Lung (tissue), 12 donors: ENCODE results near the gene TMEM132A. TPM values are rescaled to one million over a fixed set of nuclear protein-coding genes. Genes with fewer than 3 reads are reported as not detected.

Source experiments
- ATAC-seq: fragments of 200-7000 bp; cut with Tn5 transposase; one replicate; pipeline ENCODE4 v1.9.1; 2020; ENCODE audit warnings: moderate number of reproducible peaks; ENCODE audit not compliant: insufficient read depth, low FRiP score
- DNase-seq, 3 donors: peaks; one replicate each; pipeline ENCODE4 v3.0.0-alpha.2; 2013 to 2017
- H3K27ac ChIP-seq, 2 donors: one replicate each; pipeline ENCODE4 v1.5.1; 2013; ENCODE audit warnings: mild to moderate bottlenecking in 2 of 2, moderate library complexity in 2 of 2, control low read depth in 1 of 2, inconsistent platforms in 1 of 2, low read depth in 1 of 2, low read length in 1 of 2
- H3K27me3 ChIP-seq, 3 donors: one replicate each; pipeline ENCODE4 v1.5.1; 2013; ENCODE audit warnings: low read length in 2 of 3; ENCODE audit not compliant: control insufficient read depth in 3 of 3, insufficient read depth in 3 of 3
- H3K36me3 ChIP-seq, 4 donors: one replicate each; pipeline ENCODE4 v1.5.1; 2013; ENCODE audit warnings: low read length in 4 of 4, mild to moderate bottlenecking in 1 of 4, moderate library complexity in 1 of 4; ENCODE audit not compliant: control insufficient read depth in 4 of 4, insufficient read depth in 4 of 4
- H3K4me1 ChIP-seq, 5 donors: one replicate each; pipeline ENCODE4 v1.5.1; 2013; ENCODE audit warnings: low read length in 5 of 5, mild to moderate bottlenecking in 2 of 5, moderate library complexity in 1 of 5; ENCODE audit not compliant: control insufficient read depth in 5 of 5, insufficient read depth in 5 of 5
- H3K4me3 ChIP-seq: one replicate; pipeline ENCODE4 v1.5.1; 2013; ENCODE audit warnings: mild to moderate bottlenecking, control low read depth, moderate library complexity
- H3K9ac ChIP-seq, 2 donors: one replicate each; pipeline ENCODE4 v1.5.1; 2013; ENCODE audit warnings: low read length in 2 of 2, control low read depth in 1 of 2; ENCODE audit not compliant: insufficient read depth in 1 of 2
- H3K9me3 ChIP-seq, 4 donors: one replicate each; pipeline ENCODE4 v1.5.1; 2013; ENCODE audit warnings: low read length in 3 of 4, mild to moderate bottlenecking in 1 of 4, moderate library complexity in 1 of 4; ENCODE audit not compliant: control insufficient read depth in 4 of 4, insufficient read depth in 3 of 4
- CTCF ChIP-seq: IDR thresholded peaks from 2 replicates; pipeline ENCODE4 v1.5.1; 2012; ENCODE audit warnings: mild to moderate bottlenecking; ENCODE audit errors: control extremely low read depth, extremely low read depth
- WGBS, 2 donors: extraction: QIAGEN DNeasy Blood & Tissue Kit; methylation state at CpG; one replicate each; pipeline ENCODE4 v1.1.7; 2013; 5-methylcytosine and 5-hydroxymethylcytosine counted together
- polyA plus RNA-seq, 2 donors: library from polyadenylated mRNA; stranded (reverse); fragments of 200-250 nt; gene quantifications; one replicate each; pipeline ENCODE4 v1.2.1, GENCODE V29; 2013
- total RNA-seq, 2 donors: library from RNA; depleted of rRNA in 1 of 2; stranded (reverse); fragments of >200 nt in 1 of 2; gene quantifications; one replicate each; pipeline ENCODE4 v1.2.1, GENCODE V29; 2014 to 2021
- donor health status: control.
- donor health status: control.
- donor health status: Bipolar disorder and iron deficiency.
- donor health status: healthy.
- donor health status: DM: yes; HTN: yes; CAD: no.

TMEM132A gene
- total and polyA plus RNA-seq, 4 donors, result 6.7 to 20.5 (median 17.5) TPM

GRCh38 chr11:60890696-60891095, 33.6 kb upstream of the TMEM132A start:
- no peak overlapping the region for H3K9ac ChIP-seq
- H3K27me3 ChIP-seq, result no peaks in the 10 kb centered on the region
- no peak for ATAC-seq
- H3K27ac ChIP-seq, result no peak overlapping the region
- TF ChIP-seq CTCF, result no peak
- DNase-seq, result no peak
- H3K9me3 ChIP-seq, result no peaks in the 10 kb centered on the region
- peaks cover 10 to 24% (median 16%) of the 10 kb centered on the region in 4 donors for H3K36me3 ChIP-seq
- WGBS, 2 donors, result 39 to 46% methylated on average over 5 of the region's 5 CpGs
- peaks cover 0 to 7% (median 0%) of the 10 kb centered on the region in 5 donors for H3K4me1 ChIP-seq
- H3K4me3 ChIP-seq, result no peak overlapping the region

DNA sequence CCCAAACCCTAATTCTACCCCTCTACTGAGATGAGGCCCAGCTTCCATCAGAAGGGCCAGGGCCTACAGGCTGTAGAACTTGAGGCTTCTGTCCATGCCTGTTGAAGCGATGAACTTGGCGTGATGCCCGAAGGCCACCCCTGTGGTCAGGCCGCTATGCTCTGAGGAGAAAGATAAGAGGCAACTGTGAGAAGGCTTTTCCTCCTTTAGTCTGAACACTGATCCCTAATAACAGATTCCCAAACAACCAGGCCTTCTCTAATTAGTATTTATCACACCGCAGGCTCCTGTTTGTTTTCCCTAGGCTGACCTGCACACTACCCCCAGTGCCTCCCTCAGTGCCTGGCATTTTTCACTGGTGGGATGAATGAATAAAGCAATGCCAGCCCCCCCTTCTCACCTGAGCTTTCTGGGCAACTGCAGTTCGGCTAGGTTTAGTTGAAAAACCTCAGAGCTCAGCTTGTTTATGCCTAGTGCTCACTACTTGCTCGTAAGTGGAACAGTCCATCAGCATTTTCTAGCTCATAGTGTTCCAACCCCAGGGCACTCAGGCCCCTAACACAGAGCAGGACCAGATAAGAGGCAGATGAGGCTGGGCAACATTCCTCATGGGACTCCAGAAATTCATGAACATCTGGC, 33.0 kb upstream of the TMEM132A start:
- Histone ChIP-seq H3K36me3 (peaks cover 13 to 26% (median 20%) of the 10 kb centered on the region in 4 donors), H3K9me3 (no peaks in the 10 kb centered on the region), H3K4me3 (no peak overlapping the region), H3K27ac (no peak overlapping the region), H3K9ac (no peak overlapping the region), H3K27me3 (no peaks in the 10 kb centered on the region), H3K4me1 (peaks cover 0 to 7% (median 0%) of the 10 kb centered on the region in 5 donors)
- DNase-seq (peak; percentile 26 to 57 (median 36)), ATAC-seq (no peak)
- TF ChIP-seq CTCF, result no peak
- 67 to 77% methylated on average over 7 of the region's 7 CpGs for WGBS, 2 donors

DNA sequence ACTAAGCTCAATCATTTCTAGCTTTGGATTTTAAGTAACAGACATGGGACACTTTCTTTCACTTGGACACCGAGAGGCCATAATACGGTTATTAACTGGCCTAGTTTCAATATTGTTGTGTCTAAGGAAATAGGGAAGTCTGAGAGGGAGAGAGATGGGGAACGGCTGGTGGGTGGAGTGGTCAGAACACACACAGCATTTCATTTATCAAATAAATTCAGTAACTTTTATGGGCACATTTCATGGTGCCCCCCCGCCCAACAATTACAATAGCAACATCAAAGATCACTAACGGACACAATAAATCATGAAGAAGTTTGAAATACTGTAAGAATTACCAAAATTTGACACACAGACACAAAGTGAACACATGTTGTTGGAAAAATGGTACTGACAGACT, 28.6 kb upstream of the TMEM132A start:
- no peak for DNase-seq
- no peak for ATAC-seq
- no peak for TF ChIP-seq CTCF
- Histone ChIP-seq H3K9ac (no peak overlapping the region), H3K4me1 (no peaks in the 10 kb centered on the region), H3K27ac (no peak overlapping the region), H3K4me3 (no peak overlapping the region), H3K27me3 (no peaks in the 10 kb centered on the region), H3K9me3 (no peaks in the 10 kb centered on the region), H3K36me3 (peaks cover 42 to 54% (median 45%) of the 10 kb centered on the region in 4 donors)
- WGBS, 2 donors, result 83 to 88% methylated on average over 5 of the region's 5 CpGs

DNA sequence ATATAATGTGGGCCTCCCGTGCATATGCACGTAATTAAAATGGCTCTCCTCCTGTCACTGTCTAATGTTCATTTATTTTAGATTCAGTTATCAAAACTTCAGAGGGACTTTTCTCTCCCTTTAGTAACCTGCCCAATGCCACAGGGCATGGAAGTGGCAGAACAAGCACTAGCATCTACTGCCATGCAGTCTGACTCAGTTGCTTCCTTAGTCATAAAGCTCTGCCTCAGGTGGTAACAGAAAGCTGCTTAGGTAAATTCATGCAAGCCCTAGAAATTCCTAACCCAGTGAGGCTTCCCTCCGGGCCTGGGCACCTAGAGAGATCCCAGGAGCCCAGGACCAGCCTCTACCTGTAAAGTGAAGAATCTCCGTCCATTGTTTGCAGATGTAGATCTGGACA, 26.8 kb upstream of the TMEM132A start:
- ATAC-seq, result no peak
- WGBS, 2 donors, result 95 to 96% methylated on average over 4 of the region's 4 CpGs

More for the DNA sequence above, 26.8 kb upstream of the TMEM132A start:
- H3K9me3 ChIP-seq, result no peaks in the 10 kb centered on the region
- no peak for TF ChIP-seq CTCF
- H3K4me1 ChIP-seq, result no peaks in the 10 kb centered on the region
- no peak overlapping the region for H3K9ac ChIP-seq
- no peak overlapping the region for H3K4me3 ChIP-seq
- peaks cover 52 to 68% (median 58%) of the 10 kb centered on the region in 4 donors for H3K36me3 ChIP-seq
- no peak overlapping the region for H3K27ac ChIP-seq
- H3K27me3 ChIP-seq, result no peaks in the 10 kb centered on the region
- DNase-seq, result no peak
